Sigmoid colon (tissue), 4 donors: Measurements from ENCODE around the gene DCST1.

Experiments used
- EP300 ChIP-seq, 4 donors: sonication (generic); formaldehyde crosslinking; IDR thresholded peaks; one replicate each; pipeline ENCODE4 v1.6.1; 2017; ENCODE audit warnings: antibody characterized with exemption in 4 of 4
- POLR2A ChIP-seq, 2 donors: fragments of 450-650 bp; IDR thresholded peaks; one replicate each; pipeline ENCODE4 v1.6.1; 2016; ENCODE audit warnings: antibody characterized with exemption in 2 of 2, mild to moderate bottlenecking in 2 of 2, moderate library complexity in 2 of 2
- POLR2AphosphoS5 ChIP-seq, 4 donors: sonication (generic); formaldehyde crosslinking; IDR thresholded peaks; one replicate each; pipeline ENCODE4 v1.6.1; 2017; ENCODE audit warnings: antibody characterized with exemption in 4 of 4
- TF ChIP-seq, protein P1 (sequence below), 4 experiments: fragments of 450-650 bp in 3 of 4; fragments of 200-600 bp in 1 of 4; IDR thresholded peaks; one replicate each; pipeline ENCODE4 v1.5.1; 2016 to 2019; ENCODE audit warnings: antibody characterized with exemption in 4 of 4, mild to moderate bottlenecking in 3 of 4, moderate library complexity in 2 of 4

- TF ChIP-seq, protein P1, sequence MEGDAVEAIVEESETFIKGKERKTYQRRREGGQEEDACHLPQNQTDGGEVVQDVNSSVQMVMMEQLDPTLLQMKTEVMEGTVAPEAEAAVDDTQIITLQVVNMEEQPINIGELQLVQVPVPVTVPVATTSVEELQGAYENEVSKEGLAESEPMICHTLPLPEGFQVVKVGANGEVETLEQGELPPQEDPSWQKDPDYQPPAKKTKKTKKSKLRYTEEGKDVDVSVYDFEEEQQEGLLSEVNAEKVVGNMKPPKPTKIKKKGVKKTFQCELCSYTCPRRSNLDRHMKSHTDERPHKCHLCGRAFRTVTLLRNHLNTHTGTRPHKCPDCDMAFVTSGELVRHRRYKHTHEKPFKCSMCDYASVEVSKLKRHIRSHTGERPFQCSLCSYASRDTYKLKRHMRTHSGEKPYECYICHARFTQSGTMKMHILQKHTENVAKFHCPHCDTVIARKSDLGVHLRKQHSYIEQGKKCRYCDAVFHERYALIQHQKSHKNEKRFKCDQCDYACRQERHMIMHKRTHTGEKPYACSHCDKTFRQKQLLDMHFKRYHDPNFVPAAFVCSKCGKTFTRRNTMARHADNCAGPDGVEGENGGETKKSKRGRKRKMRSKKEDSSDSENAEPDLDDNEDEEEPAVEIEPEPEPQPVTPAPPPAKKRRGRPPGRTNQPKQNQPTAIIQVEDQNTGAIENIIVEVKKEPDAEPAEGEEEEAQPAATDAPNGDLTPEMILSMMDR (IDR thresholded peaks at IDR 0.05) = no peak
- TF ChIP-seq POLR2AphosphoS5 (IDR thresholded peaks at IDR 0.05) = no peak
- TF ChIP-seq POLR2A (IDR thresholded peaks at IDR 0.05) = no peak
- TF ChIP-seq EP300 (IDR thresholded peaks at IDR 0.05) = no peak
These were observed 36.0 kb downstream of the DCST1 start for GRCh38 chr1:155069551-155070157.
